Transverse colon (tissue), 4 donors: Measurements from ENCODE around the gene GJA10.

Source experiments
- EP300 ChIP-seq: sonication (generic); formaldehyde crosslinking; IDR thresholded peaks from one replicate; pipeline ENCODE4 v1.6.1; 2017; ENCODE audit warnings: antibody characterized with exemption, low read depth
- POLR2A ChIP-seq: fragments of 450-650 bp; IDR thresholded peaks from one replicate; pipeline ENCODE4 v1.6.1; 2016; ENCODE audit warnings: antibody characterized with exemption, mild to moderate bottlenecking, moderate library complexity
- POLR2AphosphoS5 ChIP-seq, 3 donors: sonication (generic); formaldehyde crosslinking; IDR thresholded peaks; one replicate each; pipeline ENCODE4 v1.6.1; 2016; ENCODE audit warnings: antibody characterized with exemption in 3 of 3
- TF ChIP-seq, protein P1 (sequence below), 5 experiments: fragments of 200-600 bp in 3 of 5; fragments of 450-650 bp in 2 of 5; sonication (generic) in 3 of 5; IDR thresholded peaks; 1 replicate in 2 of 5; 2 replicates in 3 of 5; pipeline ENCODE4 v1.5.1; 2016 to 2017; ENCODE audit warnings: antibody characterized with exemption in 5 of 5, inconsistent platforms in 3 of 5, mild to moderate bottlenecking in 2 of 5, moderate library complexity in 1 of 5

DNA sequence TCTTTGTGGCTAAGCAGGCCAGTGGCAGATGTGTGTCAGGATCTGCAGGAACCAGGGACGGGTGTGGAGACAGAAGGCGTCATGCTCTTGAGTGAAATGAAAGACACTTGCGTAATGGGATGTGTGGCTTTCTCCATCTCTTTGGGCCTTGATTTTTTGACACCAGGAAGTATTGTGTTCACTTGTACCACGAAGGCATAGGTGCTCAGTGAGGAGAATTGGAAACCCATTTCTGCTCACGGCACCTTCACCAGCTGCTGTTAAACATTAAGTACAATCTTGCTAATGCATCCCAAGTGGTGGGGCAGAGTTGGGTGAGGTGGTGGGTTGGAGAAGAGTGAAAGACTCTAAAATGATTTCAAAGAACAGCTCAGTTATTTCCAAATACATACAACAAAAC is 30.0 kb downstream of the GJA10 start:
- TF ChIP-seq, protein P1, sequence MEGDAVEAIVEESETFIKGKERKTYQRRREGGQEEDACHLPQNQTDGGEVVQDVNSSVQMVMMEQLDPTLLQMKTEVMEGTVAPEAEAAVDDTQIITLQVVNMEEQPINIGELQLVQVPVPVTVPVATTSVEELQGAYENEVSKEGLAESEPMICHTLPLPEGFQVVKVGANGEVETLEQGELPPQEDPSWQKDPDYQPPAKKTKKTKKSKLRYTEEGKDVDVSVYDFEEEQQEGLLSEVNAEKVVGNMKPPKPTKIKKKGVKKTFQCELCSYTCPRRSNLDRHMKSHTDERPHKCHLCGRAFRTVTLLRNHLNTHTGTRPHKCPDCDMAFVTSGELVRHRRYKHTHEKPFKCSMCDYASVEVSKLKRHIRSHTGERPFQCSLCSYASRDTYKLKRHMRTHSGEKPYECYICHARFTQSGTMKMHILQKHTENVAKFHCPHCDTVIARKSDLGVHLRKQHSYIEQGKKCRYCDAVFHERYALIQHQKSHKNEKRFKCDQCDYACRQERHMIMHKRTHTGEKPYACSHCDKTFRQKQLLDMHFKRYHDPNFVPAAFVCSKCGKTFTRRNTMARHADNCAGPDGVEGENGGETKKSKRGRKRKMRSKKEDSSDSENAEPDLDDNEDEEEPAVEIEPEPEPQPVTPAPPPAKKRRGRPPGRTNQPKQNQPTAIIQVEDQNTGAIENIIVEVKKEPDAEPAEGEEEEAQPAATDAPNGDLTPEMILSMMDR (IDR thresholded peaks at IDR 0.05), result no peak
- TF ChIP-seq EP300 (no peak), POLR2A (no peak), POLR2AphosphoS5 (IDR thresholded peaks at IDR 0.05) (no peak)
